Loucy (cell line): ENCODE data around the gene RIMKLB.
"Not testable (repeated sequence)": the region's sequence is repeated elsewhere in the genome, so short reads cannot be mapped to it uniquely, and the experiment has no call there.

ENCODE experiments used
- EZH2phosphoT487 ChIP-seq: fragments of 200-600 bp; IDR thresholded peaks from 2 replicates; pipeline ENCODE4 v1.6.1; 2018; ENCODE audit warnings: antibody characterized with exemption, mild to moderate bottlenecking, moderate library complexity, borderline replicate concordance
- TF ChIP-seq, protein P1 (sequence below): fragments of 200-600 bp; sonication (generic); conservative IDR thresholded peaks from 2 replicates; pipeline ENCODE4 v1.5.1; 2014; ENCODE audit warnings: mild to moderate bottlenecking, antibody characterized with exemption, low read length

DNA sequence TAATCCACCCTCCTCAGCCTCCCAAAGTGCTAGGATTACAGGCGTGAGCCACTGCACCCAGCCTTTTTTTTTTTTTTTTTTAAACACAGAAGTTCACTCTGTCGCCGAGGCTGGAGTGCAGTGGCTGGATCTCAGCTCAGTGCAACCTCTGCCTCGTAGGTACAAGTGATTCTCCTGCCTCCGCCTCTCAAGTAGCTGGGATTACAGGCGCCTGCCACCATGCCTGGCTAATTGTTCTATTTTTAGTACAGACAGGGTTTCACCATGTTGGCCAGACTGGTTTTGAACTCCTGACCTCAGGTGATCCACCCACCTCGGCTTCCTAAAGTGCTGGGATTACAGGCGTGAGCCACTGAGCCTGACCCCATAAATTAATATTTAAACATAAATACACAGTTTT is 47.8 kb downstream of the RIMKLB start:
- TF ChIP-seq, protein P1, sequence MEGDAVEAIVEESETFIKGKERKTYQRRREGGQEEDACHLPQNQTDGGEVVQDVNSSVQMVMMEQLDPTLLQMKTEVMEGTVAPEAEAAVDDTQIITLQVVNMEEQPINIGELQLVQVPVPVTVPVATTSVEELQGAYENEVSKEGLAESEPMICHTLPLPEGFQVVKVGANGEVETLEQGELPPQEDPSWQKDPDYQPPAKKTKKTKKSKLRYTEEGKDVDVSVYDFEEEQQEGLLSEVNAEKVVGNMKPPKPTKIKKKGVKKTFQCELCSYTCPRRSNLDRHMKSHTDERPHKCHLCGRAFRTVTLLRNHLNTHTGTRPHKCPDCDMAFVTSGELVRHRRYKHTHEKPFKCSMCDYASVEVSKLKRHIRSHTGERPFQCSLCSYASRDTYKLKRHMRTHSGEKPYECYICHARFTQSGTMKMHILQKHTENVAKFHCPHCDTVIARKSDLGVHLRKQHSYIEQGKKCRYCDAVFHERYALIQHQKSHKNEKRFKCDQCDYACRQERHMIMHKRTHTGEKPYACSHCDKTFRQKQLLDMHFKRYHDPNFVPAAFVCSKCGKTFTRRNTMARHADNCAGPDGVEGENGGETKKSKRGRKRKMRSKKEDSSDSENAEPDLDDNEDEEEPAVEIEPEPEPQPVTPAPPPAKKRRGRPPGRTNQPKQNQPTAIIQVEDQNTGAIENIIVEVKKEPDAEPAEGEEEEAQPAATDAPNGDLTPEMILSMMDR = not testable (repeated sequence)
- TF ChIP-seq EZH2phosphoT487 = not testable (repeated sequence)
